ENCODE results near the gene AFP. TPM values are rescaled to one million over a fixed set of nuclear protein-coding genes. Genes with fewer than 3 reads are reported as not detected.

The AFP gene
- total RNA-seq, 4 donors from 2014 or later = not detected

- no peak overlapping the region for H3K4me3 ChIP-seq (ENCODE audit: low read depth, poor library complexity, severe bottlenecking)
- 88 to 89% methylated on average over 1 of the region's 1 CpG for WGBS, 2 donors
- intact Hi-C loops (cut with DNase I; ENCODE audit: low total_unique reads) = no loop called here
- no peak for DNase-seq (ENCODE audit: low spot score in 2 of 2)
- TF ChIP-seq POLR2A (IDR thresholded peaks at IDR 0.05) (no peak), CTCF (IDR thresholded peaks at IDR 0.05) (no peak)
Observed at GRCh38 chr4:73396304-73396703, 39.7 kb upstream of the AFP start.

GRCh38 chr4:73396993-73397972 is 38.7 kb upstream of the AFP start:
- no peak for DNase-seq (ENCODE audit: low spot score in 2 of 2)
- intact Hi-C loops (cut with DNase I; ENCODE audit: low total_unique reads) = no loop called here
- 85 to 90% methylated on average over 5 of the region's 5 CpGs for WGBS, 2 donors
- TF ChIP-seq POLR2A (IDR thresholded peaks at IDR 0.05) = no peak
- no peak for TF ChIP-seq CTCF (IDR thresholded peaks at IDR 0.05)
- no peak overlapping the region for H3K4me3 ChIP-seq (ENCODE audit: low read depth, poor library complexity, severe bottlenecking)

- TF ChIP-seq CTCF (IDR thresholded peaks at IDR 0.05) = no peak
- TF ChIP-seq POLR2A (IDR thresholded peaks at IDR 0.05) = no peak
- H3K4me3 ChIP-seq (ENCODE audit: low read depth, poor library complexity, severe bottlenecking) = no peak overlapping the region
- DNase-seq (ENCODE audit: low spot score in 2 of 2) = no peak
- WGBS, 2 donors = 74 to 77% methylated on average over 2 of the region's 2 CpGs
- intact Hi-C loops (cut with DNase I; ENCODE audit: low total_unique reads) = no loop called here
Observed at GRCh38 chr4:73401412-73401811, 34.6 kb upstream of the AFP start.

GRCh38 chr4:73404042-73404441 is 32.0 kb upstream of the AFP start, which contains the start of gene ALB:
ALB (plus strand) TSS chr4:73404287; CDS start chr4:73404328, 41 bp downstream.
- H3K4me3 ChIP-seq (ENCODE audit: low read depth, poor library complexity, severe bottlenecking) = no peak within 1 kb of the TSS

GRCh38 chr4:73404457-73404856 is 31.6 kb upstream of the AFP start:
- 93 to 98% methylated on average over 1 of the region's 1 CpG for WGBS, 2 donors
- H3K4me3 ChIP-seq (ENCODE audit: low read depth, poor library complexity, severe bottlenecking) = no peak overlapping the region
- DNase-seq (ENCODE audit: low spot score in 2 of 2) = no peak
- no peak for TF ChIP-seq CTCF (IDR thresholded peaks at IDR 0.05)
- no peak for TF ChIP-seq POLR2A (IDR thresholded peaks at IDR 0.05)
- intact Hi-C loops (cut with DNase I; ENCODE audit: low total_unique reads) = no loop called here

More at GRCh38 chr4:73404042-73404441, 32.0 kb upstream of the AFP start, which contains the start of gene ALB:
- no peak for DNase-seq (ENCODE audit: low spot score in 2 of 2)
- TF ChIP-seq POLR2A (IDR thresholded peaks at IDR 0.05) (no peak), CTCF (IDR thresholded peaks at IDR 0.05) (no peak)
- intact Hi-C loops (cut with DNase I; ENCODE audit: low total_unique reads) = no loop called here
- WGBS, 2 donors = 84 to 86% methylated on average over 7 of the region's 7 CpGs
